Smooth muscle cell (in vitro differentiated cells): ENCODE measurements around the gene PACS2. TPM values are rescaled to one million over a fixed set of nuclear protein-coding genes. Genes with fewer than 3 reads are reported as not detected.

ENCODE experiments used
- DNase-seq: peaks from one replicate; lab custom pipeline; 2025; ENCODE audit not compliant: unreplicated experiment; lab: John Stamatoyannopoulos, UW
- H2AFZ ChIP-seq: fragments of 200-600 bp; sonication (generic); 2 replicates; pipeline ENCODE4 v1.6.0; 2016; ENCODE audit warnings: antibody characterized with exemption, low read depth, mild to moderate bottlenecking
- H3F3A ChIP-seq: fragments of 200-600 bp; sonication (generic); 2 replicates; pipeline ENCODE4 v1.6.0; 2017; ENCODE audit warnings: antibody characterized with exemption, low read depth
- H3K27ac ChIP-seq: fragments of 200-600 bp; sonication (generic); 2 replicates; pipeline ENCODE4 v1.5.1; 2016; ENCODE audit warnings: low read depth, mild to moderate bottlenecking
- H3K27me3 ChIP-seq: fragments of 200-600 bp; sonication (generic); 2 replicates; pipeline ENCODE4 v1.6.1; 2016; ENCODE audit warnings: low read depth, mild to moderate bottlenecking
- H3K36me3 ChIP-seq: fragments of 200-600 bp; sonication (generic); 2 replicates; pipeline ENCODE4 v1.5.1; 2016; ENCODE audit warnings: low read depth
- H3K4me1 ChIP-seq: fragments of 200-600 bp; sonication (generic); 2 replicates; pipeline ENCODE4 v1.5.1; 2016; ENCODE audit warnings: low read depth
- H3K4me2 ChIP-seq: fragments of 200-600 bp; sonication (generic); 2 replicates; pipeline ENCODE4 v1.6.0; 2016; ENCODE audit warnings: mild to moderate bottlenecking
- H3K4me3 ChIP-seq: fragments of 200-600 bp; sonication (generic); 2 replicates; pipeline ENCODE4 v1.5.1; 2016; ENCODE audit warnings: mild to moderate bottlenecking
- H3K79me2 ChIP-seq: fragments of 200-600 bp; sonication (generic); 2 replicates; pipeline ENCODE4 v1.6.0; 2016; ENCODE audit warnings: low read depth, mild to moderate bottlenecking
- H3K9ac ChIP-seq: fragments of 200-600 bp; sonication (generic); 2 replicates; pipeline ENCODE4 v1.6.0; 2016; ENCODE audit warnings: low read depth
- H3K9me3 ChIP-seq: fragments of 200-600 bp; sonication (generic); replicated peaks from 2 replicates; pipeline ENCODE4 v1.5.1; 2016; ENCODE audit warnings: low read depth
- H4K20me1 ChIP-seq: fragments of 200-600 bp; sonication (generic); 2 replicates; pipeline ENCODE4 v1.6.0; 2016; ENCODE audit warnings: low read depth
- CTCF ChIP-seq: fragments of 200-600 bp; sonication (generic); IDR thresholded peaks from 2 replicates; pipeline ENCODE4 v1.5.1; 2017; ENCODE audit warnings: borderline replicate concordance, mild to moderate bottlenecking, antibody characterized with exemption; ENCODE audit not compliant: insufficient read depth, poor library complexity, severe bottlenecking
- WGBS: methylation state at CpG from one replicate; pipeline ENCODE4 v1.1.7; 2016; ENCODE audit warnings: low lambda C conversion rate; 5-methylcytosine and 5-hydroxymethylcytosine counted together
- polyA plus RNA-seq: library from polyadenylated mRNA; unstranded; fragments of >200 nt; fragmentation: Nextera tagmentation; extraction: Ambion mirVana; gene quantifications from 2 replicates; pipeline ENCODE4 v1.2.1, GENCODE V29; 2016
- total RNA-seq: library from RNA; depleted of rRNA; stranded (reverse); fragments of >200 nt; gene quantifications from 2 replicates; pipeline ENCODE4 v1.2.3, GENCODE V29; 2014

PACS2 gene
- total and polyA plus RNA-seq, 2 experiments from 2014 or later: 36.9 to 49.1 TPM

- H3K27ac ChIP-seq: no peak overlapping the region
- H3K9ac ChIP-seq: no peak overlapping the region
- DNase-seq: no peak
- no peak overlapping the region for H3K4me2 ChIP-seq
- H3K9me3 ChIP-seq: no peaks in the 10 kb centered on the region
- TF ChIP-seq CTCF: no peak
- H2AFZ ChIP-seq: no peak overlapping the region
- H3K36me3 ChIP-seq: no peaks in the 10 kb centered on the region
- no peaks in the 10 kb centered on the region for H4K20me1 ChIP-seq
- H3K79me2 ChIP-seq: no peaks in the 10 kb centered on the region
- H3K4me1 ChIP-seq: no peaks in the 10 kb centered on the region
- no peak overlapping the region for H3K4me3 ChIP-seq
- 85% methylated on average over 26 of the region's 27 CpGs for WGBS
- no peaks in the 10 kb centered on the region for H3K27me3 ChIP-seq
- H3F3A ChIP-seq: no peaks in the 10 kb centered on the region
These were observed 75.7 kb downstream of the PACS2 start for GRCh38 chr14:105389976-105390848.

- Histone ChIP-seq H3K27me3 (no peaks in the 10 kb centered on the region), H3K4me2 (no peak overlapping the region), H3K4me1 (no peaks in the 10 kb centered on the region), H3K4me3 (no peak overlapping the region), H3K27ac (no peak overlapping the region), H3K36me3 (no peaks in the 10 kb centered on the region), H3F3A (no peaks in the 10 kb centered on the region), H3K9ac (no peak overlapping the region), H4K20me1 (no peaks in the 10 kb centered on the region), H3K9me3 (no peaks in the 10 kb centered on the region), H3K79me2 (no peaks in the 10 kb centered on the region), H2AFZ (no peak overlapping the region)
- no peak for DNase-seq
- WGBS: 92% methylated on average over 21 of the region's 24 CpGs
- no peak for TF ChIP-seq CTCF
These were observed 76.4 kb downstream of the PACS2 start for GRCh38 chr14:105390849-105391500.

- H2AFZ ChIP-seq: no peak overlapping the region
- H4K20me1 ChIP-seq: no peaks in the 10 kb centered on the region
- H3K27me3 ChIP-seq: no peaks in the 10 kb centered on the region
- no peaks in the 10 kb centered on the region for H3K9me3 ChIP-seq
- H3K4me1 ChIP-seq: no peaks in the 10 kb centered on the region
- no peak overlapping the region for H3K4me3 ChIP-seq
- DNase-seq: no peak
- H3K9ac ChIP-seq: no peak overlapping the region
- WGBS: 96% methylated on average over 23 of the region's 23 CpGs
- TF ChIP-seq CTCF: no peak
- H3K27ac ChIP-seq: no peak overlapping the region
- no peak overlapping the region for H3K4me2 ChIP-seq
- H3F3A ChIP-seq: no peaks in the 10 kb centered on the region
- no peaks in the 10 kb centered on the region for H3K79me2 ChIP-seq
- H3K36me3 ChIP-seq: no peaks in the 10 kb centered on the region
These were observed 77.0 kb downstream of the PACS2 start for GRCh38 chr14:105391541-105391940.
